Kidney epithelial cell (primary cell): ENCODE data around the gene LDHAL6B. TPM values are rescaled to one million over a fixed set of nuclear protein-coding genes. Genes with fewer than 3 reads are reported as not detected.

Experiments used
- DNase-seq: peaks from one replicate; pipeline ENCODE4 v3.0.0-alpha.2; 2010; ENCODE audit warnings: low read depth
- H3K27me3 ChIP-seq: 2 replicates; pipeline ENCODE4 v1.6.0; 2011; ENCODE audit warnings: low read length; ENCODE audit not compliant: control insufficient read depth, insufficient read depth
- H3K36me3 ChIP-seq: 2 replicates; pipeline ENCODE4 v1.5.1; 2011; ENCODE audit warnings: low read length; ENCODE audit not compliant: control insufficient read depth, insufficient read depth
- H3K4me3 ChIP-seq: 2 replicates; pipeline ENCODE4 v1.5.1; 2011; ENCODE audit warnings: low read depth, mild to moderate bottlenecking, control low read depth, low read length
- CTCF ChIP-seq: IDR thresholded peaks from 2 replicates; pipeline ENCODE4 v1.5.1; 2011; ENCODE audit warnings: mild to moderate bottlenecking, moderate library complexity, low read length, control low read depth, inconsistent platforms; ENCODE audit not compliant: insufficient read depth, poor library complexity, severe bottlenecking
- total RNA-seq: library from RNA; depleted of rRNA; stranded (reverse); fragments of >200 nt; gene quantifications from 2 replicates; pipeline ENCODE4 v1.2.3, GENCODE V29; 2015

LDHAL6B gene
- total RNA-seq, 1 donor from 2014 or later: not detected

GRCh38 chr15:59179717-59180116 lies 26.9 kb upstream of the LDHAL6B start:
- Histone ChIP-seq H3K4me3 (no peak overlapping the region), H3K27me3 (no peaks in the 10 kb centered on the region), H3K36me3 (no peaks in the 10 kb centered on the region)
- TF ChIP-seq CTCF: no peak
- DNase-seq: no peak

GRCh38 chr15:59180945-59181600 lies 25.6 kb upstream of the LDHAL6B start:
- no peak overlapping the region for H3K4me3 ChIP-seq
- H3K36me3 ChIP-seq: no peaks in the 10 kb centered on the region
- TF ChIP-seq CTCF: no peak
- DNase-seq: no peak
- H3K27me3 ChIP-seq: no peaks in the 10 kb centered on the region

GRCh38 chr15:59185725-59186124 lies 20.9 kb upstream of the LDHAL6B start:
- H3K36me3 ChIP-seq: peaks cover 1% of the 10 kb centered on the region
- no peak for DNase-seq
- H3K4me3 ChIP-seq: no peak overlapping the region
- H3K27me3 ChIP-seq: no peaks in the 10 kb centered on the region
- no peak for TF ChIP-seq CTCF

- Histone ChIP-seq H3K36me3 (peaks cover 1% of the 10 kb centered on the region), H3K4me3 (no peak overlapping the region), H3K27me3 (no peaks in the 10 kb centered on the region)
- no peak for DNase-seq
- no peak for TF ChIP-seq CTCF
These were observed 20.1 kb upstream of the LDHAL6B start for GRCh38 chr15:59186501-59186900.

- Histone ChIP-seq H3K4me3 (no peak overlapping the region), H3K36me3 (peaks cover 2% of the 10 kb centered on the region), H3K27me3 (no peaks in the 10 kb centered on the region)
- TF ChIP-seq CTCF: no peak
- DNase-seq: no peak
These were observed 17.4 kb upstream of the LDHAL6B start for GRCh38 chr15:59189241-59189640.

- DNase-seq: no peak
- no peaks in the 10 kb centered on the region for H3K27me3 ChIP-seq
- peaks cover 4% of the 10 kb centered on the region for H3K36me3 ChIP-seq
- no peak for TF ChIP-seq CTCF
- H3K4me3 ChIP-seq: no peak overlapping the region
These were observed 16.4 kb upstream of the LDHAL6B start for GRCh38 chr15:59190291-59190690.
